Endothelial cell of umbilical vein (primary cell): Measurements from ENCODE around the gene CEBPZOS.
"Not testable (repeated sequence)": the region's sequence is repeated elsewhere in the genome, so short reads cannot be mapped to it uniquely, and the experiment has no call there.

ENCODE experiments used
- EZH2 ChIP-seq: IDR thresholded peaks from 2 replicates; pipeline ENCODE4 v1.6.1; 2012; ENCODE audit warnings: borderline replicate concordance, low read depth, mild to moderate bottlenecking, moderate library complexity, low read length, inconsistent platforms; ENCODE audit not compliant: severe bottlenecking
- POLR2A ChIP-seq: IDR thresholded peaks from 2 replicates; pipeline ENCODE4 v1.6.1; 2012; ENCODE audit warnings: low read depth, mild to moderate bottlenecking, control low read depth, low read length
- POLR2AphosphoS5 ChIP-seq: IDR thresholded peaks from 2 replicates; pipeline ENCODE4 v1.6.1; 2012; ENCODE audit warnings: low read depth, mild to moderate bottlenecking, control low read depth, low read length, moderate library complexity; ENCODE audit not compliant: insufficient read depth
- TF ChIP-seq, protein P1 (sequence below), 2 donors: IDR thresholded peaks; 1 replicate in 1 of 2; 2 replicates in 1 of 2; pipeline ENCODE4 v1.5.1; 2011; ENCODE audit warnings: low read length in 2 of 2, mild to moderate bottlenecking in 2 of 2, moderate library complexity in 2 of 2, control low read depth in 1 of 2, inconsistent platforms in 1 of 2, low read depth in 1 of 2; ENCODE audit not compliant: insufficient read depth in 1 of 2; ENCODE audit errors: extremely low read depth in 1 of 2
- TF ChIP-seq, protein P2 (sequence below): IDR thresholded peaks from 2 replicates; pipeline ENCODE4 v1.6.1; 2011; ENCODE audit not compliant: insufficient read depth, insufficient read length

DNA sequence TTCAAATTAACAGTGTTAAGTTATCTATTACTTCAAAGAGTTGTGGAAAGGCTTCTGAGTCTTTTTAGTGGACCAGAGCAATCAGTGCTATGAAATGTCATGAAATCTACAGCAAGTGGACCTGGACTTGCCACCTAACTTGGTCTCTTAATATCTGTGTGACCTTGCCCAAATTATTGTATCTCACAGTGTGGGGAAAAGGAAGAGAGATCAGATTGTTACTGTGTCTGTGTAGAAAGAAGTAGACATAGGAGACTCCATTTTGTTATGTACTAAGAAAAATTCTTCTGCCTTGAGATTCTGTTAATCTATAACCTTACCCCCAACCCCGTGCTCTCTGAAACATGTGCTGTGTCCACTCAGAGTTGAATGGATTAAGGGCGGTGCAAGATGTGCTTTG is 28.8 kb downstream of the CEBPZOS start:
- TF ChIP-seq, protein P1, sequence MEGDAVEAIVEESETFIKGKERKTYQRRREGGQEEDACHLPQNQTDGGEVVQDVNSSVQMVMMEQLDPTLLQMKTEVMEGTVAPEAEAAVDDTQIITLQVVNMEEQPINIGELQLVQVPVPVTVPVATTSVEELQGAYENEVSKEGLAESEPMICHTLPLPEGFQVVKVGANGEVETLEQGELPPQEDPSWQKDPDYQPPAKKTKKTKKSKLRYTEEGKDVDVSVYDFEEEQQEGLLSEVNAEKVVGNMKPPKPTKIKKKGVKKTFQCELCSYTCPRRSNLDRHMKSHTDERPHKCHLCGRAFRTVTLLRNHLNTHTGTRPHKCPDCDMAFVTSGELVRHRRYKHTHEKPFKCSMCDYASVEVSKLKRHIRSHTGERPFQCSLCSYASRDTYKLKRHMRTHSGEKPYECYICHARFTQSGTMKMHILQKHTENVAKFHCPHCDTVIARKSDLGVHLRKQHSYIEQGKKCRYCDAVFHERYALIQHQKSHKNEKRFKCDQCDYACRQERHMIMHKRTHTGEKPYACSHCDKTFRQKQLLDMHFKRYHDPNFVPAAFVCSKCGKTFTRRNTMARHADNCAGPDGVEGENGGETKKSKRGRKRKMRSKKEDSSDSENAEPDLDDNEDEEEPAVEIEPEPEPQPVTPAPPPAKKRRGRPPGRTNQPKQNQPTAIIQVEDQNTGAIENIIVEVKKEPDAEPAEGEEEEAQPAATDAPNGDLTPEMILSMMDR (IDR thresholded peaks at IDR 0.05; ENCODE audit: extremely low read depth in 1 of 2, insufficient read depth in 1 of 2, low read depth in 1 of 2, low read length in 2 of 2): not testable (repeated sequence)
- not testable (repeated sequence) for TF ChIP-seq EZH2, POLR2AphosphoS5, POLR2A
- TF ChIP-seq, protein P2, sequence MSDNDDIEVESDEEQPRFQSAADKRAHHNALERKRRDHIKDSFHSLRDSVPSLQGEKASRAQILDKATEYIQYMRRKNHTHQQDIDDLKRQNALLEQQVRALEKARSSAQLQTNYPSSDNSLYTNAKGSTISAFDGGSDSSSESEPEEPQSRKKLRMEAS: not testable (repeated sequence)
